HCT116 (cell line): ENCODE measurements around the gene LSM12. TPM values are rescaled to one million over a fixed set of nuclear protein-coding genes. Genes with fewer than 3 reads are reported as not detected.

Source experiments
- ATAC-seq: fragments of 200-7000 bp; cut with Tn5 transposase; 2 replicates; pipeline ENCODE4 v1.9.1; 2020; ENCODE audit warnings: mild to moderate bottlenecking, moderate library complexity
- BruUV-seq: library from RNA; stranded (reverse); fragments of 400-500 nt; replicated peaks from 2 replicates; lab custom pipeline; 2021; lab: Mats Ljungman, UMichigan
- CTCF ChIA-PET: fragments of 300-600 bp; sonication (Branson Sonifier 250); formaldehyde crosslinking; loops from one replicate; lab custom pipeline; 2021; ENCODE audit warnings: antibody characterized with exemption; lab: Charles Lee
- POLR2A ChIA-PET: fragments of 300-600, 350-600 bp; sonication (Branson Sonifier 250); formaldehyde crosslinking; loops from one replicate; lab custom pipeline; 2021; ENCODE audit warnings: antibody characterized with exemption; lab: Charles Lee
- RAD21 ChIA-PET, 2 experiments: fragments of 300-600 bp; sonication (Branson Sonifier 250); formaldehyde crosslinking; loops; one replicate each; lab custom pipeline; 2023; ENCODE audit warnings: low total read pairs in 2 of 2; ENCODE audit not compliant: uncharacterized antibody in 2 of 2, unreplicated experiment in 2 of 2, low non-redundant PET in 1 of 2; lab: Charles Lee
- DNase-seq: peaks from one replicate; pipeline ENCODE4 v3.0.0-alpha.2; 2010; ENCODE audit warnings: low read depth, low spot score
- H2AFZ ChIP-seq: fragments of 200-600 bp; shearing (Covaris generic), sonication (generic); 2 replicates; pipeline ENCODE4 v1.6.1; 2017; ENCODE audit warnings: low read depth, mixed run types, mixed read lengths, antibody characterized with exemption, low read length; ENCODE audit not compliant: poor library complexity, severe bottlenecking
- H3K27ac ChIP-seq: 2 replicates; pipeline ENCODE4 v1.5.1; 2012; ENCODE audit warnings: low read depth, low read length
- H3K27me3 ChIP-seq: fragments of 200-600 bp; sonication (generic); 2 replicates; pipeline ENCODE4 v1.6.1; 2016; ENCODE audit warnings: mixed run types, low read length, mixed read lengths; ENCODE audit not compliant: insufficient read depth
- H3K36me3 ChIP-seq, 2 experiments: fragments of 200-500 bp in 1 of 2; fragments of 200-600 bp in 1 of 2; sonication (Bioruptor generic) in 1 of 2; sonication (generic) in 1 of 2; 2 replicates each; pipeline versions ENCODE4 v1.5.1 to v1.6.1; 2014 to 2016; ENCODE audit warnings: low read length in 2 of 2, inconsistent platforms in 1 of 2, mixed read lengths in 1 of 2, mixed run types in 1 of 2; ENCODE audit not compliant: insufficient read depth in 2 of 2, control insufficient read depth in 1 of 2
- H3K4me1 ChIP-seq, 2 experiments: fragments of 200-600 bp in 1 of 2; sonication (generic) in 1 of 2; 2 replicates each; pipeline versions ENCODE4 v1.5.1 to v1.6.1; 2012 to 2017; ENCODE audit warnings: low read length in 2 of 2, inconsistent platforms in 1 of 2, mild to moderate bottlenecking in 1 of 2, mixed read lengths in 1 of 2, mixed run types in 1 of 2, moderate library complexity in 1 of 2; ENCODE audit not compliant: insufficient read depth in 2 of 2, control insufficient read depth in 1 of 2
- H3K4me2 ChIP-seq: fragments of 200-600 bp; sonication (generic); 2 replicates; pipeline ENCODE4 v1.6.1; 2017; ENCODE audit warnings: mixed run types, low read length, mixed read lengths
- H3K4me3 ChIP-seq, 2 experiments: fragments of 200-600 bp in 1 of 2; sonication (generic) in 1 of 2; replicated peaks in 1 of 2; 2 replicates each; pipeline ENCODE4 v1.5.1; 2011 to 2016; ENCODE audit warnings: low read length in 2 of 2, control low read depth in 1 of 2, low read depth in 1 of 2, mild to moderate bottlenecking in 1 of 2, mixed read lengths in 1 of 2, mixed run types in 1 of 2
- H3K79me2 ChIP-seq: fragments of 200-600 bp; sonication (generic); 2 replicates; pipeline ENCODE4 v1.6.1; 2017; ENCODE audit warnings: mild to moderate bottlenecking, mixed run types, low read length, moderate library complexity, mixed read lengths; ENCODE audit not compliant: insufficient read depth
- H3K9ac ChIP-seq: fragments of 200-600 bp; sonication (generic); 2 replicates; pipeline ENCODE4 v1.6.1; 2016; ENCODE audit warnings: low read length, mixed read lengths
- H3K9me2 ChIP-seq: fragments of 200-600 bp; sonication (generic), shearing (Covaris generic); 2 replicates; pipeline ENCODE4 v1.6.1; 2017; ENCODE audit warnings: mixed run types, mild to moderate bottlenecking, moderate library complexity; ENCODE audit not compliant: insufficient read depth
- H3K9me3 ChIP-seq, 2 experiments: fragments of 200-500 bp in 1 of 2; fragments of 200-600 bp in 1 of 2; sonication (Bioruptor generic) in 1 of 2; sonication (generic) in 1 of 2; 2 replicates each; pipeline ENCODE4 v1.6.1; 2014 to 2017; ENCODE audit warnings: low read length in 2 of 2, mixed read lengths in 2 of 2, inconsistent platforms in 1 of 2, low read depth in 1 of 2, mild to moderate bottlenecking in 1 of 2, mixed run types in 1 of 2, moderate library complexity in 1 of 2; ENCODE audit not compliant: control insufficient read depth in 1 of 2, insufficient read depth in 1 of 2
- H4K20me1 ChIP-seq: fragments of 200-600 bp; sonication (generic), shearing (Covaris generic); 2 replicates; pipeline ENCODE4 v1.6.1; 2017; ENCODE audit warnings: mixed run types, mild to moderate bottlenecking, moderate library complexity; ENCODE audit not compliant: insufficient read depth
- CBX3 ChIP-seq: IDR thresholded peaks from 2 replicates; pipeline ENCODE4 v1.6.1; 2012; ENCODE audit warnings: low read depth
- CEBPB ChIP-seq: IDR thresholded peaks from 2 replicates; pipeline ENCODE4 v1.6.1; 2012; ENCODE audit warnings: low read depth
- EGR1 ChIP-seq: IDR thresholded peaks from 2 replicates; pipeline ENCODE4 v1.6.1; 2012; ENCODE audit warnings: low read depth
- EZH2 ChIP-seq: fragments of 200-600 bp; sonication (generic); IDR thresholded peaks from 2 replicates; pipeline ENCODE4 v1.6.1; 2017; ENCODE audit warnings: antibody characterized with exemption, mixed run types
- FOSL1 ChIP-seq: IDR thresholded peaks from 2 replicates; pipeline ENCODE4 v1.6.1; 2012; ENCODE audit warnings: low read depth
- JUND ChIP-seq: IDR thresholded peaks from 2 replicates; pipeline ENCODE4 v1.6.1; 2012
- POLR2AphosphoS5 ChIP-seq: IDR thresholded peaks from 2 replicates; pipeline ENCODE4 v1.6.1; 2011; ENCODE audit warnings: mild to moderate bottlenecking, low read depth, low read length, moderate library complexity
- SIN3A ChIP-seq: IDR thresholded peaks from 2 replicates; pipeline ENCODE4 v1.6.1; 2012; ENCODE audit warnings: low read depth
- SP1 ChIP-seq: IDR thresholded peaks from 2 replicates; pipeline ENCODE4 v1.6.1; 2012; ENCODE audit warnings: low read depth
- TCF7L2 ChIP-seq: IDR thresholded peaks from 2 replicates; pipeline ENCODE4 v1.7.0; 2011; ENCODE audit warnings: borderline replicate concordance, inconsistent platforms; ENCODE audit not compliant: insufficient read depth, insufficient read length; ENCODE audit errors: extremely low read depth
- YY1 ChIP-seq: IDR thresholded peaks from 2 replicates; pipeline ENCODE4 v1.6.1; 2011; ENCODE audit warnings: low read length, low read depth, moderate library complexity, mild to moderate bottlenecking; ENCODE audit not compliant: insufficient replicate concordance; ENCODE audit errors: extremely low read depth
- ZFX ChIP-seq: fragments of 450-650 bp; IDR thresholded peaks from 2 replicates; pipeline ENCODE4 v1.6.1; 2017
- intact Hi-C: fragments of 100-400 bp; cut with micrococcal nuclease; formaldehyde crosslinking; loops from 2 replicates; pipeline ENCODE4 v1.10.0; 2022
- total RNA-seq: library from RNA; stranded (reverse); gene quantifications from one replicate; pipeline ENCODE4 v1.2.1, GENCODE V29; 2021; ENCODE audit not compliant: unreplicated experiment
- TF ChIP-seq, protein P1 (sequence below): IDR thresholded peaks from 2 replicates; pipeline ENCODE4 v1.6.1; 2011; ENCODE audit warnings: mild to moderate bottlenecking, low read length, moderate library complexity; ENCODE audit not compliant: insufficient replicate concordance; ENCODE audit errors: extremely low read depth
- TF ChIP-seq, protein P2 (sequence below): IDR thresholded peaks from 2 replicates; pipeline ENCODE4 v1.6.1; 2012
- TF ChIP-seq, protein P3 (sequence below): IDR thresholded peaks from 2 replicates; pipeline ENCODE4 v1.6.1; 2012

The LSM12 gene
- total RNA-seq, 1 experiment from 2014 or later: 99.6 TPM

DNA sequence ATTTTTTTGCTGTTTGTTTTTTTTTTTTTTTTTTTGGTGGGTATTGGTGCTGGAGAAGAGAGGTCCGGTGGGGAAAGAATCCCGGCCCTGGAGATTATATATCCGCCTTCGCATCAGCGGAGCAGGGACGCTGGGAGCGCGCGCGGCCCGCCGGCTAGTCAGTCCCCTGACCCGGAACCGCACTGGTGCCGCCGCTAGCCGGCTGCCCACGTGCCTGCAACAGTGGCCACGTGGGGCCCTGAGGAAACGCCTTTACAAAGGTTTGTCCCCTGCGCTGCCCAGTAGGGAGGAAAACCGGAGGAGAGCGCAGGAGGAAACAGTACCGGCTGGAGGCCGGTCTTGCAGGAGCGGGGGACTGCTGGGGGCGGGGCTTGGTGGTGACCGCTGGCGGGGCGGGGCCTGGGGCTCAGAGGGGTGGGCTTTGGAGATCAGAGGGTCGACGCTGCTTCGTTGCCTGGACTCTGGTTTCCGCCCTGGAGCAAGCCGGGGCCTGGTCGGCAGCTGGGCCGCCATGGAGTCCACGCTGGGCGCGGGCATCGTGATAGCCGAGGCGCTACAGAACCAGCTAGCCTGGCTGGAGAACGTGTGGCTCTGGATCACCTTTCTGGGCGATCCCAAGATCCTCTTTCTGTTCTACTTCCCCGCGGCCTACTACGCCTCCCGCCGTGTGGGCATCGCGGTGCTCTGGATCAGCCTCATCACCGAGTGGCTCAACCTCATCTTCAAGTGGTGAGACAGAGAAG lies 4.2 kb upstream of the LSM12 start, which contains the start of gene G6PC3:
Gene G6PC3 (plus strand): TSS at position 281 of the 743 bp plus-strand sequence. CDS start 231 bp downstream, at position 512.
- RAD21 ChIA-PET: no interaction called here
- peaks cover 5 to 9% of the 10 kb centered on the region in 2 experiments; a peak in 2 of 4 replicates for H3K36me3 ChIP-seq
- no peaks in the 10 kb centered on the region for H3K9me2 ChIP-seq
- no peaks in the 10 kb centered on the region for H3K27me3 ChIP-seq
- H3K27ac ChIP-seq: peak within 1 kb of the TSS; percentile 88
- H4K20me1 ChIP-seq: no peaks in the 10 kb centered on the region
- peak within 1 kb of the TSS; percentile 96 for H3K4me2 ChIP-seq
- POLR2A ChIA-PET: interaction anchor here (0.7 to 1.0 kb wide), 4 partner anchors 11 to 1699 kb away, joined by 3 to 4 read pairs (median 3); no protein-coding TSS in a partner anchor
- H3K4me1 ChIP-seq: peaks cover 18 to 39% of the 10 kb centered on the region in 2 experiments
- H3K9ac ChIP-seq: peak within 1 kb of the TSS; percentile 82
- no peaks in the 10 kb centered on the region for H3K9me3 ChIP-seq
- CTCF ChIA-PET: interaction anchor here (1.4 kb wide), 1 partner anchor 13 kb away, joined by 3 read pairs; no protein-coding TSS in a partner anchor
- TF ChIP-seq, protein P1, sequence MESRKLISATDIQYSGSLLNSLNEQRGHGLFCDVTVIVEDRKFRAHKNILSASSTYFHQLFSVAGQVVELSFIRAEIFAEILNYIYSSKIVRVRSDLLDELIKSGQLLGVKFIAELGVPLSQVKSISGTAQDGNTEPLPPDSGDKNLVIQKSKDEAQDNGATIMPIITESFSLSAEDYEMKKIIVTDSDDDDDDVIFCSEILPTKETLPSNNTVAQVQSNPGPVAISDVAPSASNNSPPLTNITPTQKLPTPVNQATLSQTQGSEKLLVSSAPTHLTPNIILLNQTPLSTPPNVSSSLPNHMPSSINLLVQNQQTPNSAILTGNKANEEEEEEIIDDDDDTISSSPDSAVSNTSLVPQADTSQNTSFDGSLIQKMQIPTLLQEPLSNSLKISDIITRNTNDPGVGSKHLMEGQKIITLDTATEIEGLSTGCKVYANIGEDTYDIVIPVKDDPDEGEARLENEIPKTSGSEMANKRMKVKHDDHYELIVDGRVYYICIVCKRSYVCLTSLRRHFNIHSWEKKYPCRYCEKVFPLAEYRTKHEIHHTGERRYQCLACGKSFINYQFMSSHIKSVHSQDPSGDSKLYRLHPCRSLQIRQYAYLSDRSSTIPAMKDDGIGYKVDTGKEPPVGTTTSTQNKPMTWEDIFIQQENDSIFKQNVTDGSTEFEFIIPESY: peak; percentile 88
- TF ChIP-seq EZH2 (no peak), ZFX (peak; percentile 85; the same call in 1 of the 2 replicates), TCF7L2 (peak; percentile 53), JUND (no peak; the same call in 1 of the 2 replicates), CEBPB (no peak), FOSL1 (no peak), SP1 (peak; percentile 94), SIN3A (peak; percentile 99), POLR2AphosphoS5 (peak; percentile 81), EGR1 (peak; percentile 51; the same call in 1 of the 2 replicates), CBX3 (peak; percentile 98), YY1 (peak; percentile 83)
- TF ChIP-seq, protein P2, sequence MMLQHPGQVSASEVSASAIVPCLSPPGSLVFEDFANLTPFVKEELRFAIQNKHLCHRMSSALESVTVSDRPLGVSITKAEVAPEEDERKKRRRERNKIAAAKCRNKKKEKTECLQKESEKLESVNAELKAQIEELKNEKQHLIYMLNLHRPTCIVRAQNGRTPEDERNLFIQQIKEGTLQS: no peak
- TF ChIP-seq, protein P3, sequence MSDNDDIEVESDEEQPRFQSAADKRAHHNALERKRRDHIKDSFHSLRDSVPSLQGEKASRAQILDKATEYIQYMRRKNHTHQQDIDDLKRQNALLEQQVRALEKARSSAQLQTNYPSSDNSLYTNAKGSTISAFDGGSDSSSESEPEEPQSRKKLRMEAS: peak; percentile 100
- DNase-seq (peak; percentile 96), ATAC-seq (peak; percentile 84)
- no peak within 1 kb of the TSS for H2AFZ ChIP-seq
- peak within 1 kb of the TSS; percentile 76 to 81 for H3K4me3 ChIP-seq
- H3K79me2 ChIP-seq: peaks cover 32% of the 10 kb centered on the region
- intact Hi-C loops: no loop called here
- BruUV-seq: no TSS peak
